Right atrium auricular region (tissue), 2 donors: ENCODE data around the gene TLL1. TPM values are rescaled to one million over a fixed set of nuclear protein-coding genes. Genes with fewer than 3 reads are reported as not detected.

Experiments used
- DNase-seq: peaks from one replicate; pipeline ENCODE4 v3.0.0-alpha.2; 2019; ENCODE audit warnings: low spot score
- H3K27ac ChIP-seq, 2 donors: fragments of 200-600 bp; sonication (generic); 1 replicate in 1 of 2; 2 replicates in 1 of 2; pipeline ENCODE4 v1.5.1; 2016 to 2019
- H3K27me3 ChIP-seq, 2 donors: fragments of 200-600 bp; sonication (generic); one replicate each; pipeline versions ENCODE4 v1.5.1 to v1.6.0; 2017 to 2019
- H3K36me3 ChIP-seq: fragments of 200-600 bp; sonication (generic); one replicate; pipeline ENCODE4 v1.5.1; 2016
- H3K4me1 ChIP-seq, 2 donors: fragments of 200-600 bp; sonication (generic); one replicate each; pipeline versions ENCODE4 v1.5.1 to v1.6.0; 2017 to 2019
- H3K4me3 ChIP-seq, 2 donors: fragments of 200-600 bp; sonication (generic); 1 replicate in 1 of 2; 2 replicates in 1 of 2; pipeline ENCODE4 v1.5.1; 2017 to 2019; ENCODE audit warnings: mild to moderate bottlenecking in 1 of 2, moderate library complexity in 1 of 2
- H3K9me3 ChIP-seq, 2 donors: fragments of 200-600 bp; sonication (generic); one replicate each; pipeline ENCODE4 v1.5.1; 2019
- CTCF ChIP-seq, 2 donors: fragments of 200-600 bp; sonication (generic); IDR thresholded peaks; one replicate each; pipeline ENCODE4 v1.5.1; 2019; ENCODE audit warnings: antibody characterized with exemption in 2 of 2
- total RNA-seq, 2 donors: library from RNA; depleted of rRNA; stranded (reverse); fragments of >200 nt; gene quantifications; one replicate each; pipeline ENCODE4 v1.1.0, GENCODE V29; 2016

The TLL1 gene
- total RNA-seq, 2 donors from 2014 or later, result 1.7 to 4.4 TPM

GRCh38 chr4:165922747-165923146 lies 49.7 kb downstream of the TLL1 start:
- Histone ChIP-seq H3K27ac (no peak overlapping the region), H3K36me3 (no peaks in the 10 kb centered on the region), H3K4me3 (no peak overlapping the region), H3K27me3 (no peaks in the 10 kb centered on the region), H3K4me1 (no peaks in the 10 kb centered on the region), H3K9me3 (no peaks in the 10 kb centered on the region)
- no peak for TF ChIP-seq CTCF (IDR thresholded peaks at IDR 0.05)
- no peak for DNase-seq

- Histone ChIP-seq H3K4me3 (no peak overlapping the region), H3K36me3 (no peaks in the 10 kb centered on the region), H3K27me3 (no peaks in the 10 kb centered on the region), H3K4me1 (no peaks in the 10 kb centered on the region), H3K9me3 (no peaks in the 10 kb centered on the region), H3K27ac (no peak overlapping the region)
- TF ChIP-seq CTCF (IDR thresholded peaks at IDR 0.05), result no peak
- no peak for DNase-seq
Observed at GRCh38 chr4:165926307-165926706, 53.3 kb downstream of the TLL1 start.

GRCh38 chr4:165927366-165927765 lies 54.3 kb downstream of the TLL1 start:
- Histone ChIP-seq H3K27me3 (no peaks in the 10 kb centered on the region), H3K4me1 (no peaks in the 10 kb centered on the region), H3K27ac (no peak overlapping the region), H3K9me3 (no peaks in the 10 kb centered on the region), H3K36me3 (no peaks in the 10 kb centered on the region), H3K4me3 (no peak overlapping the region)
- TF ChIP-seq CTCF (IDR thresholded peaks at IDR 0.05), result no peak
- DNase-seq, result no peak

GRCh38 chr4:165927815-165928214 lies 54.8 kb downstream of the TLL1 start:
- H3K9me3 ChIP-seq, result no peaks in the 10 kb centered on the region
- H3K4me1 ChIP-seq, result no peaks in the 10 kb centered on the region
- no peak overlapping the region for H3K4me3 ChIP-seq
- H3K36me3 ChIP-seq, result no peaks in the 10 kb centered on the region
- TF ChIP-seq CTCF (IDR thresholded peaks at IDR 0.05), result no peak
- no peak overlapping the region for H3K27ac ChIP-seq
- H3K27me3 ChIP-seq, result no peaks in the 10 kb centered on the region
- DNase-seq, result no peak

GRCh38 chr4:165928601-165929000 lies 55.6 kb downstream of the TLL1 start:
- TF ChIP-seq CTCF (IDR thresholded peaks at IDR 0.05), result no peak
- Histone ChIP-seq H3K36me3 (no peaks in the 10 kb centered on the region), H3K27me3 (no peaks in the 10 kb centered on the region), H3K4me1 (no peaks in the 10 kb centered on the region), H3K4me3 (no peak overlapping the region), H3K9me3 (no peaks in the 10 kb centered on the region), H3K27ac (no peak overlapping the region)
- DNase-seq, result no peak

- Histone ChIP-seq H3K9me3 (no peaks in the 10 kb centered on the region), H3K4me3 (no peak overlapping the region), H3K4me1 (no peaks in the 10 kb centered on the region), H3K27me3 (no peaks in the 10 kb centered on the region), H3K36me3 (no peaks in the 10 kb centered on the region), H3K27ac (no peak overlapping the region)
- DNase-seq, result no peak
- no peak for TF ChIP-seq CTCF (IDR thresholded peaks at IDR 0.05)
Observed at GRCh38 chr4:165929662-165930061, 56.6 kb downstream of the TLL1 start.
